Smooth muscle cell (in vitro differentiated cells): ENCODE results near the gene TMEM18. TPM values are rescaled to one million over a fixed set of nuclear protein-coding genes. Genes with fewer than 3 reads are reported as not detected.

Experiments
- DNase-seq: peaks from one replicate; lab custom pipeline; 2025; ENCODE audit not compliant: unreplicated experiment; lab: John Stamatoyannopoulos, UW
- H2AFZ ChIP-seq: fragments of 200-600 bp; sonication (generic); 2 replicates; pipeline ENCODE4 v1.6.0; 2016; ENCODE audit warnings: antibody characterized with exemption, low read depth, mild to moderate bottlenecking
- H3F3A ChIP-seq: fragments of 200-600 bp; sonication (generic); 2 replicates; pipeline ENCODE4 v1.6.0; 2017; ENCODE audit warnings: antibody characterized with exemption, low read depth
- H3K27ac ChIP-seq: fragments of 200-600 bp; sonication (generic); 2 replicates; pipeline ENCODE4 v1.5.1; 2016; ENCODE audit warnings: low read depth, mild to moderate bottlenecking
- H3K27me3 ChIP-seq: fragments of 200-600 bp; sonication (generic); 2 replicates; pipeline ENCODE4 v1.6.1; 2016; ENCODE audit warnings: low read depth, mild to moderate bottlenecking
- H3K36me3 ChIP-seq: fragments of 200-600 bp; sonication (generic); 2 replicates; pipeline ENCODE4 v1.5.1; 2016; ENCODE audit warnings: low read depth
- H3K4me1 ChIP-seq: fragments of 200-600 bp; sonication (generic); 2 replicates; pipeline ENCODE4 v1.5.1; 2016; ENCODE audit warnings: low read depth
- H3K4me2 ChIP-seq: fragments of 200-600 bp; sonication (generic); 2 replicates; pipeline ENCODE4 v1.6.0; 2016; ENCODE audit warnings: mild to moderate bottlenecking
- H3K4me3 ChIP-seq: fragments of 200-600 bp; sonication (generic); 2 replicates; pipeline ENCODE4 v1.5.1; 2016; ENCODE audit warnings: mild to moderate bottlenecking
- H3K79me2 ChIP-seq: fragments of 200-600 bp; sonication (generic); 2 replicates; pipeline ENCODE4 v1.6.0; 2016; ENCODE audit warnings: low read depth, mild to moderate bottlenecking
- H3K9ac ChIP-seq: fragments of 200-600 bp; sonication (generic); 2 replicates; pipeline ENCODE4 v1.6.0; 2016; ENCODE audit warnings: low read depth
- H3K9me3 ChIP-seq: fragments of 200-600 bp; sonication (generic); replicated peaks from 2 replicates; pipeline ENCODE4 v1.5.1; 2016; ENCODE audit warnings: low read depth
- H4K20me1 ChIP-seq: fragments of 200-600 bp; sonication (generic); 2 replicates; pipeline ENCODE4 v1.6.0; 2016; ENCODE audit warnings: low read depth
- CTCF ChIP-seq: fragments of 200-600 bp; sonication (generic); IDR thresholded peaks from 2 replicates; pipeline ENCODE4 v1.5.1; 2017; ENCODE audit warnings: borderline replicate concordance, mild to moderate bottlenecking, antibody characterized with exemption; ENCODE audit not compliant: insufficient read depth, poor library complexity, severe bottlenecking
- WGBS: methylation state at CpG from one replicate; pipeline ENCODE4 v1.1.7; 2016; ENCODE audit warnings: low lambda C conversion rate; 5-methylcytosine and 5-hydroxymethylcytosine counted together
- polyA plus RNA-seq: library from polyadenylated mRNA; unstranded; fragments of >200 nt; fragmentation: Nextera tagmentation; extraction: Ambion mirVana; gene quantifications from 2 replicates; pipeline ENCODE4 v1.2.1, GENCODE V29; 2016
- total RNA-seq: library from RNA; depleted of rRNA; stranded (reverse); fragments of >200 nt; gene quantifications from 2 replicates; pipeline ENCODE4 v1.2.3, GENCODE V29; 2014

The TMEM18 gene
- total and polyA plus RNA-seq, 2 experiments from 2014 or later: 18.3 to 29.1 TPM

GRCh38 chr2:692767-693166, 15.6 kb upstream of the TMEM18 start:
- 83% methylated on average over 8 of the region's 8 CpGs for WGBS
- H3K4me1 ChIP-seq: no peaks in the 10 kb centered on the region
- H3K27me3 ChIP-seq: no peaks in the 10 kb centered on the region
- no peak for DNase-seq
- no peak overlapping the region for H2AFZ ChIP-seq
- no peak overlapping the region for H3K27ac ChIP-seq
- H3K4me2 ChIP-seq: no peak overlapping the region
- no peaks in the 10 kb centered on the region for H3F3A ChIP-seq
- no peaks in the 10 kb centered on the region for H3K36me3 ChIP-seq
- no peak overlapping the region for H3K9ac ChIP-seq
- H3K4me3 ChIP-seq: no peak overlapping the region
- no peaks in the 10 kb centered on the region for H3K9me3 ChIP-seq
- H3K79me2 ChIP-seq: no peaks in the 10 kb centered on the region
- H4K20me1 ChIP-seq: no peaks in the 10 kb centered on the region
- TF ChIP-seq CTCF: no peak

- Histone ChIP-seq H4K20me1 (no peaks in the 10 kb centered on the region), H3F3A (no peaks in the 10 kb centered on the region), H3K79me2 (no peaks in the 10 kb centered on the region), H3K27ac (no peak overlapping the region), H3K4me1 (no peaks in the 10 kb centered on the region), H3K36me3 (no peaks in the 10 kb centered on the region), H3K4me2 (no peak overlapping the region), H3K4me3 (no peak overlapping the region), H3K9ac (no peak overlapping the region), H3K9me3 (no peaks in the 10 kb centered on the region), H3K27me3 (no peaks in the 10 kb centered on the region), H2AFZ (no peak overlapping the region)
- no peak for DNase-seq
- no peak for TF ChIP-seq CTCF
- 96% methylated on average over 35 of the region's 35 CpGs for WGBS
Measured at GRCh38 chr2:691821-692761, 14.9 kb upstream of the TMEM18 start.

- Histone ChIP-seq H3K9me3 (no peaks in the 10 kb centered on the region), H3K9ac (no peak overlapping the region), H3K27me3 (no peaks in the 10 kb centered on the region), H2AFZ (no peak overlapping the region), H4K20me1 (no peaks in the 10 kb centered on the region), H3K4me1 (no peaks in the 10 kb centered on the region), H3K4me2 (no peak overlapping the region), H3K4me3 (no peak overlapping the region), H3K36me3 (no peaks in the 10 kb centered on the region), H3K79me2 (no peaks in the 10 kb centered on the region), H3F3A (no peaks in the 10 kb centered on the region), H3K27ac (no peak overlapping the region)
- no peak for TF ChIP-seq CTCF
- DNase-seq: no peak
- whole genome bisulfite sequencing: 92% methylated on average over 10 of the region's 10 CpGs
Measured at GRCh38 chr2:690799-691198, 13.6 kb upstream of the TMEM18 start.
